ENCODE measurements around the gene CDC123.

The CDC123 gene

DNA sequence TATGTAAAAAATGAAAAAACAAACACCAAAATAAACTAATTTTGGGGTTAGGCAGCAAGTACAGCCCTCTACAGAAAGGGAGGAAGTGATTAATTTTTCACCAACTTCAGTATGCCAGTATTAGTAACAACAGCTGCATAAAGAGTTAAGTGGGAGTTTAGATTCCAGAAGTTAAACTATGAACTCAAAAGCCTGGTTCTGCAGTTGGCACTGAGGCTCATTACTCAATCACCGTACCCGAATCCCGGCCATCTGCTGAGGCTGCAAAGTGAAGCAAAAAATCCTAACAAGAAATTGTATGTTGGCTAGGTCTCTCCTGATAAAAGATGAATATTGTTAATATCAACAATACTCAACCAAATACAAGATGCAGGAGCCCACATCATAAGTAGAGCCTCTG lies 4.3 kb upstream of the CDC123 start:
- H3K4me1 ChIP-seq (ENCODE audit: low read length) = peaks cover 12% of the 10 kb centered on the region
- no peak overlapping the region for H3K4me2 ChIP-seq (ENCODE audit: low read length)
- no peaks in the 10 kb centered on the region for H4K20me1 ChIP-seq (ENCODE audit: insufficient read depth, low read length)
- H3K9me3 ChIP-seq (ENCODE audit: insufficient read depth, low read length) = no peaks in the 10 kb centered on the region
- TF ChIP-seq, protein P1, sequence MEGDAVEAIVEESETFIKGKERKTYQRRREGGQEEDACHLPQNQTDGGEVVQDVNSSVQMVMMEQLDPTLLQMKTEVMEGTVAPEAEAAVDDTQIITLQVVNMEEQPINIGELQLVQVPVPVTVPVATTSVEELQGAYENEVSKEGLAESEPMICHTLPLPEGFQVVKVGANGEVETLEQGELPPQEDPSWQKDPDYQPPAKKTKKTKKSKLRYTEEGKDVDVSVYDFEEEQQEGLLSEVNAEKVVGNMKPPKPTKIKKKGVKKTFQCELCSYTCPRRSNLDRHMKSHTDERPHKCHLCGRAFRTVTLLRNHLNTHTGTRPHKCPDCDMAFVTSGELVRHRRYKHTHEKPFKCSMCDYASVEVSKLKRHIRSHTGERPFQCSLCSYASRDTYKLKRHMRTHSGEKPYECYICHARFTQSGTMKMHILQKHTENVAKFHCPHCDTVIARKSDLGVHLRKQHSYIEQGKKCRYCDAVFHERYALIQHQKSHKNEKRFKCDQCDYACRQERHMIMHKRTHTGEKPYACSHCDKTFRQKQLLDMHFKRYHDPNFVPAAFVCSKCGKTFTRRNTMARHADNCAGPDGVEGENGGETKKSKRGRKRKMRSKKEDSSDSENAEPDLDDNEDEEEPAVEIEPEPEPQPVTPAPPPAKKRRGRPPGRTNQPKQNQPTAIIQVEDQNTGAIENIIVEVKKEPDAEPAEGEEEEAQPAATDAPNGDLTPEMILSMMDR (IDR thresholded peaks at IDR 0.05; ENCODE audit: low read depth, low read length) = no peak
- no peak for TF ChIP-seq EZH2phosphoT487 (IDR thresholded peaks at IDR 0.05; ENCODE audit: low read depth)
- H3K36me3 ChIP-seq (replicated peaks; ENCODE audit: low read depth, low read length) = peaks cover 4% of the 10 kb centered on the region
- H3K27ac ChIP-seq (ENCODE audit: low read length) = no peak overlapping the region
- H3K4me3 ChIP-seq (ENCODE audit: low read length) = no peak overlapping the region
- peaks cover 86% of the 10 kb centered on the region for H3K79me2 ChIP-seq (ENCODE audit: low read length)
- no peaks in the 10 kb centered on the region for H3K27me3 ChIP-seq (ENCODE audit: low read depth, low read length)
- no peak overlapping the region for H3K9ac ChIP-seq (ENCODE audit: low read length)
- no peak overlapping the region for H2AFZ ChIP-seq (ENCODE audit: low read depth, low read length)

DNA sequence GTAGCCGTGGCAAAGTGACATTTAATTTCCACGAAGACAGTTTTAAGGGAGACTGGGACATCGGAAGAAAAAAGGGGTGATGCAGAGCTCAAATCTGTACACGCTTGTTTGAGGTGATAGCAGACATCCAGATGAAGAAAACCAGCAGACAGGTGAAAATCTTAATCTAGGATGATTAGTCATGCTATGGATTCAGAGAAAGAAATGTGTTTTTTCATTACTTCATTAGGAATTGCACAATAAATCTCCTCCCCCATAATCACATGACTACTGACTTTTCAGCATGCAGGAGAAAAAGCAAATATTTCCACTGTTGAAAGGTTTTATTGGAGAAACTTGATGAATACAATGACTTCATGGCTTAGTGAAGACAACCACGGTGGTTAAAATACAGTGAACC lies 2.8 kb upstream of the CDC123 start:
- Histone ChIP-seq H3K9me3 (ENCODE audit: insufficient read depth, low read length) (no peaks in the 10 kb centered on the region), H4K20me1 (ENCODE audit: insufficient read depth, low read length) (no peaks in the 10 kb centered on the region), H3K27ac (ENCODE audit: low read length) (no peak overlapping the region), H2AFZ (ENCODE audit: low read depth, low read length) (no peak overlapping the region), H3K9ac (ENCODE audit: low read length) (no peak overlapping the region), H3K4me3 (ENCODE audit: low read length) (no peak overlapping the region), H3K36me3 (replicated peaks; ENCODE audit: low read depth, low read length) (peaks cover 4% of the 10 kb centered on the region), H3K4me1 (ENCODE audit: low read length) (peaks cover 17% of the 10 kb centered on the region), H3K4me2 (ENCODE audit: low read length) (no peak overlapping the region), H3K27me3 (ENCODE audit: low read depth, low read length) (no peaks in the 10 kb centered on the region), H3K79me2 (ENCODE audit: low read length) (peaks cover 93% of the 10 kb centered on the region)
- TF ChIP-seq, protein P1 (IDR thresholded peaks at IDR 0.05; ENCODE audit: low read depth, low read length) = no peak
- TF ChIP-seq EZH2phosphoT487 (IDR thresholded peaks at IDR 0.05; ENCODE audit: low read depth) = no peak

DNA sequence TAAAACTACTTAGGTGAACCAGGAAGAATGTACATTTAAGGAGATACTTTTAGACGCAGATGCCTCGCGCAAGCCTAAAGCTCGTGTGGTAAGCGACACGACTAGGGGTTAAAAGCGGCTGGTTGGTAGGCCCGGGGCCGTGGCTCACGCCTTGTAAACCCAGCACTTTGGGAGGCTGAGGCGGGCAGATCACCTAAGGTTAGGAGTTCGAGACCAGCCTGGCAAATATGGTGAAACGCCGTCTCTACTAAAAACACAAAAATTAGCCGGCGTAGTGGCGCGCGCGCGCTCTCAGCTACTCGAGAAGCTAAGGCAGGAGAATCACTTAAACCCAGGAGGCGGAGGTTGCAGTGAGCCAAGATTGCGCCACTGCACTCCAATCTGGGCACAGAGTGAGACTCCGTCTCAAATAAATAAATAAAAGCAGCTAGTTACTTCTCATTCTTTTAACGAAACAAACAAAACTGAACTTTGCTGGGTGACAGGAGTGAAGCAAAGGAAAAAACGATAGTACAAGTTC lies 1.2 kb upstream of the CDC123 start:
- no peak for TF ChIP-seq EZH2phosphoT487 (IDR thresholded peaks at IDR 0.05; ENCODE audit: low read depth)
- Histone ChIP-seq H3K4me3 (ENCODE audit: low read length) (peak overlapping the region; percentile 100), H3K36me3 (replicated peaks; ENCODE audit: low read depth, low read length) (peaks cover 8% of the 10 kb centered on the region), H3K79me2 (ENCODE audit: low read length) (peaks cover 96% of the 10 kb centered on the region), H3K9me3 (ENCODE audit: insufficient read depth, low read length) (no peaks in the 10 kb centered on the region), H3K27ac (ENCODE audit: low read length) (peak overlapping the region; percentile 91), H4K20me1 (ENCODE audit: insufficient read depth, low read length) (no peaks in the 10 kb centered on the region), H3K4me1 (ENCODE audit: low read length) (peaks cover 31% of the 10 kb centered on the region), H2AFZ (ENCODE audit: low read depth, low read length) (peak overlapping the region; percentile 91; the same call in 1 of the 2 replicates), H3K4me2 (ENCODE audit: low read length) (peak overlapping the region; percentile 74), H3K9ac (ENCODE audit: low read length) (peak overlapping the region; percentile 95), H3K27me3 (ENCODE audit: low read depth, low read length) (no peaks in the 10 kb centered on the region)

DNA sequence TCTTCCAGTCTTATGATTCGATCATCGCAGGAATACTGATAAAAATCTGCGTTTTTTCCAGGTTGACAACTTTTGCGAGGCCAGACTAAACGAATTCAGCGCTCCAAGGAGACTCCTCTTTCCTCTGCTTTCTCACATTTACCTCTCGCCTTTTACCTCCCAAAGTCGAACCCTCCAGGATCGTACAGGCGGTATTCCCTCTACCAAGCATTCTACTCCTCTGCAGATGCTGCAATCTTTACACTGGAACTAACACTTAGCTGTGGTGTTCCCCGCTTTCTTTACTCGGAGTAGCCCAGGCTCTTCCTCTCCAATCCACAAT lies 746 bp upstream of the CDC123 start:
- Histone ChIP-seq H4K20me1 (ENCODE audit: insufficient read depth, low read length) (no peaks in the 10 kb centered on the region), H3K79me2 (ENCODE audit: low read length) (peaks cover 95% of the 10 kb centered on the region), H3K9ac (ENCODE audit: low read length) (peak overlapping the region; percentile 95), H3K4me1 (ENCODE audit: low read length) (peaks cover 31% of the 10 kb centered on the region), H3K4me2 (ENCODE audit: low read length) (peak overlapping the region; percentile 74), H3K27me3 (ENCODE audit: low read depth, low read length) (no peaks in the 10 kb centered on the region), H3K36me3 (replicated peaks; ENCODE audit: low read depth, low read length) (peaks cover 8% of the 10 kb centered on the region), H3K9me3 (ENCODE audit: insufficient read depth, low read length) (no peaks in the 10 kb centered on the region), H2AFZ (ENCODE audit: low read depth, low read length) (peak overlapping the region; percentile 91), H3K27ac (ENCODE audit: low read length) (peak overlapping the region; percentile 91), H3K4me3 (ENCODE audit: low read length) (peak overlapping the region; percentile 100)
- TF ChIP-seq, protein P1 (IDR thresholded peaks at IDR 0.05; ENCODE audit: low read depth, low read length) = no peak
- no peak for TF ChIP-seq EZH2phosphoT487 (IDR thresholded peaks at IDR 0.05; ENCODE audit: low read depth)

All from OCI-LY3 (cell line).